Peyer's patch (tissue), 4 donors: Measurements from ENCODE around the gene MYBPC2. TPM values are rescaled to one million over a fixed set of nuclear protein-coding genes. Genes with fewer than 3 reads are reported as not detected.

ENCODE experiments used
- DNase-seq, 3 donors: peaks; one replicate each; pipeline ENCODE4 v3.0.0-alpha.2; 2017 to 2019
- H3K27ac ChIP-seq, 4 donors: fragments of 200-600 bp; sonication (generic); one replicate each; pipeline ENCODE4 v1.5.1; 2016 to 2019
- H3K27me3 ChIP-seq, 2 donors: fragments of 200-600 bp; sonication (generic); one replicate each; pipeline ENCODE4 v1.5.1; 2019
- H3K36me3 ChIP-seq, 3 donors: fragments of 200-600 bp; sonication (generic); one replicate each; pipeline ENCODE4 v1.5.1; 2016 to 2019
- H3K4me1 ChIP-seq, 4 donors: fragments of 200-600 bp; sonication (generic); one replicate each; pipeline ENCODE4 v1.5.1; 2016 to 2019
- H3K4me3 ChIP-seq, 4 donors: fragments of 200-600 bp; sonication (generic); 1 replicate in 3 of 4; 2 replicates in 1 of 4; pipeline ENCODE4 v1.5.1; 2016 to 2019; ENCODE audit warnings: mild to moderate bottlenecking in 1 of 4
- H3K9me3 ChIP-seq, 4 donors: fragments of 200-600 bp; sonication (generic); one replicate each; pipeline ENCODE4 v1.5.1; 2016 to 2019; ENCODE audit warnings: mild to moderate bottlenecking in 1 of 4
- CTCF ChIP-seq, 6 experiments: fragments of 450-650 bp in 4 of 6; fragments of 200-600 bp in 2 of 6; sonication (generic) in 1 of 6; IDR thresholded peaks; one replicate each; pipeline ENCODE4 v1.5.1; 2017 to 2019; ENCODE audit warnings: antibody characterized with exemption in 6 of 6, mild to moderate bottlenecking in 3 of 6, moderate library complexity in 1 of 6
- POLR2A ChIP-seq, 2 donors: fragments of 450-650 bp; IDR thresholded peaks; one replicate each; pipeline ENCODE4 v1.5.1; 2017; ENCODE audit warnings: antibody characterized with exemption in 2 of 2, mild to moderate bottlenecking in 2 of 2, moderate library complexity in 2 of 2
- total RNA-seq, 4 donors: library from RNA; depleted of rRNA; stranded (reverse); fragments of >200 nt; gene quantifications; one replicate each; pipeline ENCODE4 v1.1.0, GENCODE V29; 2016

The MYBPC2 gene
- total RNA-seq, 4 donors from 2014 or later, result not detected

GRCh38 chr19:50455992-50456391 is 23.3 kb downstream of the MYBPC2 start:
- Histone ChIP-seq H3K27ac (no peak overlapping the region), H3K36me3 (no peaks in the 10 kb centered on the region), H3K4me3 (no peak overlapping the region), H3K9me3 (no peaks in the 10 kb centered on the region), H3K4me1 (peaks cover 0 to 7% (median 0%) of the 10 kb centered on the region in 4 donors), H3K27me3 (no peaks in the 10 kb centered on the region)
- DNase-seq, result no peak
- no peak for TF ChIP-seq POLR2A (IDR thresholded peaks at IDR 0.05)
- TF ChIP-seq CTCF (IDR thresholded peaks at IDR 0.05), result no peak

- no peaks in the 10 kb centered on the region for H3K9me3 ChIP-seq
- TF ChIP-seq POLR2A (IDR thresholded peaks at IDR 0.05), result no peak
- TF ChIP-seq CTCF (IDR thresholded peaks at IDR 0.05), result no peak
- no peak for DNase-seq
- H3K36me3 ChIP-seq, result no peaks in the 10 kb centered on the region
- peaks cover 0 to 7% (median 0%) of the 10 kb centered on the region in 4 donors for H3K4me1 ChIP-seq
- no peak overlapping the region for H3K27ac ChIP-seq
- H3K4me3 ChIP-seq, result no peak overlapping the region
- H3K27me3 ChIP-seq, result no peaks in the 10 kb centered on the region
Observed at GRCh38 chr19:50457300-50457699, 24.6 kb downstream of the MYBPC2 start.

GRCh38 chr19:50458396-50459066 is 25.8 kb downstream of the MYBPC2 start:
- no peaks in the 10 kb centered on the region for H3K27me3 ChIP-seq
- DNase-seq, result no peak

GRCh38 chr19:50459067-50459456 is 26.4 kb downstream of the MYBPC2 start:
- no peaks in the 10 kb centered on the region for H3K27me3 ChIP-seq
- no peak overlapping the region for H3K27ac ChIP-seq
- TF ChIP-seq CTCF (IDR thresholded peaks at IDR 0.05) (no peak), POLR2A (IDR thresholded peaks at IDR 0.05) (no peak)
- peaks cover 0 to 7% (median 0%) of the 10 kb centered on the region in 4 donors for H3K4me1 ChIP-seq
- no peak for DNase-seq
- no peak overlapping the region for H3K4me3 ChIP-seq
- no peaks in the 10 kb centered on the region for H3K9me3 ChIP-seq
- no peaks in the 10 kb centered on the region for H3K36me3 ChIP-seq

More at GRCh38 chr19:50458396-50459066, 25.8 kb downstream of the MYBPC2 start:
- TF ChIP-seq CTCF (IDR thresholded peaks at IDR 0.05) (no peak), POLR2A (IDR thresholded peaks at IDR 0.05) (no peak)
- Histone ChIP-seq H3K27ac (no peak overlapping the region), H3K4me3 (no peak overlapping the region), H3K9me3 (no peaks in the 10 kb centered on the region), H3K4me1 (peaks cover 0 to 7% (median 0%) of the 10 kb centered on the region in 4 donors), H3K36me3 (no peaks in the 10 kb centered on the region)

GRCh38 chr19:50459638-50460037 is 26.9 kb downstream of the MYBPC2 start:
- DNase-seq, result no peak
- Histone ChIP-seq H3K27ac (no peak overlapping the region), H3K4me3 (no peak overlapping the region), H3K36me3 (no peaks in the 10 kb centered on the region), H3K27me3 (no peaks in the 10 kb centered on the region), H3K4me1 (peaks cover 0 to 7% (median 0%) of the 10 kb centered on the region in 4 donors), H3K9me3 (no peaks in the 10 kb centered on the region)
- TF ChIP-seq CTCF (IDR thresholded peaks at IDR 0.05) (no peak), POLR2A (IDR thresholded peaks at IDR 0.05) (no peak)
